ENCODE results near the gene ARL6IP5.

The ARL6IP5 gene, protein sequence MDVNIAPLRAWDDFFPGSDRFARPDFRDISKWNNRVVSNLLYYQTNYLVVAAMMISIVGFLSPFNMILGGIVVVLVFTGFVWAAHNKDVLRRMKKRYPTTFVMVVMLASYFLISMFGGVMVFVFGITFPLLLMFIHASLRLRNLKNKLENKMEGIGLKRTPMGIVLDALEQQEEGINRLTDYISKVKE

DNA sequence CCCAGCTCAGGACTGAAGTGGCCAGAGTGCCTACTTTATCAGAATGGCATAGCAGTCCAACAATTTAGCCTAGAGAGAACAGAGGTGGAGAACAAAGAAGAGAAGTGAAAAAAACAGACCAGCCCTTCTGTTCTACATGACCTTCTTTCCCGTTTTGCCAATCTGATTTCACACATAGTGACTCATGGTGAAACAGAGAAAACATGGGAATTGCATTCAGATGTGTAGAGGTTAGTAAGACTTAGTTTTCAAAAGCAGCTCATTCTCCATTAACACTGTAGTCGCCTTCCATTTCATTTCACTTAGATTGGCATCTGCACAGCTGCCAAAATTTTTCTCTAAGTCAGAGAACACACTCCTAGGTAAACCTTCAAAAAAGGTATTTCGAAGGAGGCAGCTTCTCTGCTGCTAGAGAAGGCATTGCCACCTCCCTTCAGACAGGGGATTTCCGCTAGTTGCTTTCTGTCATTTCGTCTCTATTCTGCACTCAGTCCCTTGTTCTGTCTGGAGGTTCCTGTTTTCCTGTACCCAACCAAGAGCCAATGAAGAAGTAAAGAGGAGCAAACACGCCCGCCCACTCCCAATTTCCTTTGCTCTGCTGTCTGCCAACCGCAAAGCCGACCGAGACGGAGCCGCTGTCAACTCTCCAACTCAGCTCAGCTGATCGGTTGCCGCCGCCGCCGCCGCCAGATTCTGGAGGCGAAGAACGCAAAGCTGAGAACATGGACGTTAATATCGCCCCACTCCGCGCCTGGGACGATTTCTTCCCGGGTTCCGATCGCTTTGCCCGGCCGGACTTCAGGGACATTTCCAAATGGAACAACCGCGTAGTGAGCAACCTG lies at the start of gene ARL6IP5:
TSS of gene ARL6IP5 (plus strand) at position 612 of the 842 bp plus-strand sequence. CDS start at position 723, 111 bp downstream.
- DNase-seq (ENCODE audit: low spot score) = peak; percentile 94

DNA sequence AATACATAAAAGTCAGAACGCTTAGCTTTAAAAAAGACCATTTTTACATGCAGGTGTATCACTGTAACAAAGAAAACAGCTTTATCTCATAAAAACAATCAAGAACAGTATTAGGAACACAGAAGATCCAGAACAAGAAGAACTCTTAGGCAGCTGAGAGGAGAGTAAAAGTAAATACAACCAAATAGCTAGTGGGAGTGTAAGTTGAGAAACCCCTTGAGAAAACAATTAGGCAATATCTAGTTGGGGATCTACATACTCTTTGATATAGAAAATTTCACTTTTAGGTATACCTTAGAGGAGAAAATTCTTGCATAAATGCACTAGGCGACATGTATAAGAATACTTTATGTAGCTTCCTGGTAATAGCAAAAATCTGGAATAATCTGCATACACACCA lies 40.1 kb upstream of the ARL6IP5 start:
- DNase-seq (ENCODE audit: low spot score) = no peak

DNA sequence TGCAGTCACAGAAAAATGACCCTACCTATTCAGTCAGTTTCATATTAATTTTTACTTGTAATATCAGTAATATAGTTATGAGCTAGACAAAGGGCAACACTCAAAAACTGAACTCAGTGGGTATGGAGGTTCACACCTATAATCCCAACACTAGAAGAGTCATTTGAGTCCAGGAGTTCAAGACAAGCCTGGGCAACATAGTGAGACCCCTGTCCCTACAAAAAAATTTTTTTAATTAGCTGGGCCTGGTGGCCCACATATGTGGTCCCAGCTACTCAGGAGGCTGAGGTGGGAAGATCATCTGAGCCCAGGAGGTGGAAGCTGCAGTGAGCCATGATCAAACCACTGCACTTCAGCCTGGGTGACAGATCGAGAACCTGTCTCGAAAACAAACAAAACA lies 35.7 kb upstream of the ARL6IP5 start:
- DNase-seq (ENCODE audit: low spot score) = no peak

DNA sequence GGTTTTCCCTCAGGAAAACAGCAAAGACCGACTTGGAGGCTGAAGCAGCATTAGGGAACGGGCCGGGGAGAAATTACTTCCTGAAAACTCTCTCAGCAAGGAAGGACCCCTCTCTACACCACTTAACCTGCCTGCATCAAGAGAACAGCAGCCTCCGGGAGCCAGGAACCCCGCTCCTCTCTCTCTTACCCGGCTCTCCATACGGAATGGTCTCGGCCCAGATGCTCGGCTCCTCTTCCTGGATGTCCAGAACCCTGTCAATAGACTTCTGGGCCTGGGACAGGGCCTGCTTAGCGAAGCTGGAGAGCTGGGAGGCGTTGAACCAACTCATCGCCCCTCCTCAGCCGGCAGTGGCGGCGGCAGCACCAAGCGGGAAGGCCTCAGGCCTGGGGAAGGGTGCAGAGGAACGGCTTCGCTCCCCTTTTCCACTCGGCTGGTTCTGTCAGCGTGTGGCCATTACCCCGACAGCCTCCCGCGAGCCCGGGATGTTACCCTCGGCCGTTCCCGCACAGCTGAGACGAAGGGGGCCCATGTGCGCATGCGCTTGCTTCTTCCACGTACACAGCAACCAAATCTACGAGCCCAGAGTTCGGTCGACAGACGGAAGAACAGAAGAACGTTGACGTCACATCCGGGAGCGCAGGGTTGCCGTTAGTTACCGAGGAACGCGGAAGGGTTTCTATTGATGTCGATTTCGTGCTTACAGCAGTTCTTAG lies 32.8 kb upstream of the ARL6IP5 start, which contains the start of gene TMF1:
TSS of gene TMF1 (minus strand) at position 578 of the 716 bp plus-strand sequence. CDS start at position 331, 247 bp downstream.
- DNase-seq (ENCODE audit: low spot score) = peak; percentile 98

DNA sequence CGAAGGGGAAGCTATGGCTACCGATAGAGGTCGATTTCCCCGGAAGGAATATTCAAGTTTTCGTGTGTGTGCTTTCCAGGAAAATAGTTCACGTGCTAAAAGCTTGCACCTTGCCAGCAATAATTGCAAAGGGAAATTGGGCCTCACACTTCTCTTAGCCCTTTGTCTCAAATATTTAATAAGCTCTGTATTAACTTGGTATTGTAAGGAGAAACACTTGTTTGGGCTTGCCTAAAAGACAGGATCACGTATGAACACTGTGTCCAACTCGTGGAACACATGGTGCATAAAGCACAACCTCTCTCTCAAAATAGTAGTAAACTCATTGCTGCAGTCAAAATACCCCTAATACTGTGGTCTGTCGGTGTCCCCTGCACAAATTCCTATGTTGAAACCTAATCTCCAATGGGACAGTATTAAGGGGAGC lies 32.3 kb upstream of the ARL6IP5 start:
- DNase-seq (ENCODE audit: low spot score) = no peak

DNA sequence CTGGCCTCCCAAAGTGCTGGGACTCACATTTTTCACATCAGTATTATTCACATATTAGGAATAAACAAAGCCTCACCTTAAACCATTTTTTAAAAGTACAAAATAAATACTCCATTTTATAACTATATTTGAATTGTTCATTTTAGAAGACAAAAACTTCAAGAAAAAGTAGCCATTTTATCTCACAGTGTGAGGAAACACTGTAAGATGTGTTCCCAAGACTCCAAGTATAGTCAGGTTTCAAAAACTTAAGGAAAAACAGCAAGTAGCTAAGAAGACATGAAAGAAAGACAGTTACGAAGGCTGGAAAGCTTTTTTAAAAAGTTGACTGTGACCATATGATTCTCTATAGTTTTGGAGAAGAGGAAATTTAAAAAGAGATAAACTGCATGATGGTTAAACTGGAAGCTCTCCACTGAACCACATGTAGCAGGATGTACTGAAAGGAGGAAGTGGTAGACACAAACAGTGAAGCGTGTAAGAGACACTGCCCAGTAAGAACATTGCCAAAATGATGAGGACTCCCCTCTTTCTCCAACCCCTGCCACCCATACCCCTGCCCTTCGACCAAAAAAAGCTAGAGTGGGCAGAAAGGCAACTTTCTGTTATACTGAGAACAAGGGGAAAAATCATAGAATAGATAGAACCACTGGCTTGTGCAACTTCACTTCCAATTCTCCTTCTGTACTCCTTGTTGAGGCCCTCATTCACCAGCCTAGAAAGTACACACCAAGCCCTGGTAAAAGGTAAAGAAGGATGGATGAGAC lies 26.4 kb upstream of the ARL6IP5 start:
- no peak for DNase-seq (ENCODE audit: low spot score)

DNA sequence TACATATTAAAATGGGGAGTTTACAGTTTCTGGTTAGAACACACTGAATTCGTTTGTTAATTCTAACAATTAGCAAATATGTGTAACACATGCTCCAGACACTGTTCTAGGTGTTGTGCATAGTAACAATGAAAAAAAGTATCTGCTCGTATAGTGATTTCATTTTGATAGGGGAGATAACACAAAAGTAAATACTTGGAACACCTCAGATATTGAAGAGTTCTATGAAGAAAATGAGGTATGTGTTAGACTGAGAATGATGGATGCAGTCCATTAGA lies 25.9 kb upstream of the ARL6IP5 start:
- no peak for DNase-seq (ENCODE audit: low spot score)

DNA sequence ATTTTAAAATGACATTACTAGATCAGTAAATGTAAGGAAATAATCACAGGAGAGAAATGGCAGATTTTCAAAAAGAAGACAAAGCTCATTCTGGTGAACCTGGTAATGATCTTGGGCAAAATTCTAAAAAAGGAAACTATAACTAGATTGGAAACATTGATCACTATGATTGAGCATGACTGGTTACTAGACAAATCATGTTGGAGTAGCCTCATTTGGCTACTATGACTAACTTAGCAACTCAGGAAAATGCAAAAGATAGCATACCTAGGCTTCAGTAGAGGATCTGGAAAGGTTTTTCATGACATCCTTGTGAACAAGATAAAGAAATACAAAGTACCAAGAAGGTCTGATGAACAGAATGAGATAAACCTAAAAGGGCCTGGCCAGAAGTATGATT lies 25.0 kb upstream of the ARL6IP5 start:
- DNase-seq (ENCODE audit: low spot score) = no peak

DNA sequence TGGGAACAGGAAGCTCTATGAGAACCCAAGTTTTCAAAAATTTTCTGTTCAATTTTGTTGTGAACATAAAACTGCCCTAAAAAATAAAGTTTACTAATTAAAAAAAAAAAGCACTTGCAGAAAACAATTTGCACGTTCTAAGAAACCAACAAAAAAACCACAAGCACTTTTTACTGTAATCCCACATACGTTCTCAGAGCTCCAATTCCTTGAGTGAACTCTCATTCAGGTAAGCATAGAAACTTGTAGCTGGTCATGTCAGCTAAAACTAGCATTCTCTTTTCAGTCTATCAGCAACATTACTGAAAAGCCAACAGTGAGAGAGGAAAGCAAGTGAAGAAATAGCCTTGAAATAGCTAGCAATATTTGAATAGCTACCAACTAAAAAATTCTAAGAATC lies 21.1 kb upstream of the ARL6IP5 start:
- no peak for DNase-seq (ENCODE audit: low spot score)

DNA sequence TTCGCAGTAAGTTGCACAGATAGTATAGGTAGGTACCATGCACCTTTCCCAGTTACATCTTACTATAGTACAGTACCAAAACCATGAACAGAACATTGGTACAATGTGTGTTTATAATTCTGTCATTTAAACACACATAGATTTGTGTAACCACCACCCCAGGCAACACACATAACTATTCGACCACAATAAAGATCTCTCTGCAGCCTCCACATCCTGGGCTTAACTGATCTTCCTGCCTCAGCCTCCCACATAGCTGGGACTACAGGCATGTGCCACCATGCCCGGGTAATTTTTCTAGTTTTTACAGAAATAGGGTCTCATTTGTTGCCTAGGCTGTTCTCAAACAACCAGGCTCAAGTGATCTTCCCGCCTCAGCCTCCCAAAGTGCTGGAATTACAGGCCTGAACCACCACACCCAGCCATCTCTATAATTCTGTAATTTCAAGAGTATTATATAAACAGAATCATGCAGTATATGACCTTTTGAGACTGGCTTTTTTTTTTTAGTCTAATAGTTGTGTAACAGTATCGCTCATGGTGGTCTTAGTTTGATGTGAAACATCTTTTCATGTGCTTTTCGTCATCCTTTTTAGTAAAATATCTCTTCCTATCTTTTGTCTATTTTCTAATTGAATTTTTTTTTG lies 19.3 kb upstream of the ARL6IP5 start:
- DNase-seq (ENCODE audit: low spot score) = no peak

DNA sequence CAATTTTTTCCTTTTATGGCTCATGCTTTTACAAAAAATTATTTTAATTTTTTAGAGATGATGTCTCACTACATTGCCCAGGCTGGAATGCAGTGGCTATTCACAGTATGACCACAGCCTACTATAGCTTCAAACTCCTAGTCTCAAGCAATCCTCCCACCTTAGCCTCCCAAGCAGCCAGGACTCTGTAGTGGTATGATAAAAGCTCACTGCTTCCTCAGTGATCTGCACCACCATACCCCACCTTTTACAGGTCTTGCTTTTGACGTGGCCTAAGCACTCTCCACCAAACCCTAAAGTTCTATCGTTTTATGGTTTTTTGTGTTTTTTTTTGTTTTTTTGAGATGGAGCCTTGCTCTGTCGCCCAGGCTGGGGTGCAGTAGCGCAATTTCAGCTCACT lies 18.6 kb upstream of the ARL6IP5 start:
- no peak for DNase-seq (ENCODE audit: low spot score)

DNA sequence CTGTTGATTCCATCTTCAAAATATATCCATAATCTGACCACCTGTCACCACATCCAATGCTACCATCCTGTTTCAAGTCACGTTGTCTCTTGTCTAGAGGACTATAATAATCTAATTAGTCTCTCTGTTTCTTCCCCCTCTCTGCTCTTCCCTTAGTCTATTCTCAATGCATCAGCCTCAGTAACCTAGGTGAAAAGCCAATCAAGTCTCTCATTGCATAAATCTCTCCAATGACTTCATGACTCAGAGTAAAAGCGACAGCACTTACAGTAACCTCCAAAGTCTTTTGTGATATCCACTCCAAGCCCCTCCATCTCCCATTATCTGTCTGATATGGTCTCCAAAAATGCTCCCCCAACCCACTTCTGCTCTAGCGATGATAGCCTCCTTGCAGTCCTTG lies 11.8 kb upstream of the ARL6IP5 start:
- DNase-seq (ENCODE audit: low spot score) = no peak

DNA sequence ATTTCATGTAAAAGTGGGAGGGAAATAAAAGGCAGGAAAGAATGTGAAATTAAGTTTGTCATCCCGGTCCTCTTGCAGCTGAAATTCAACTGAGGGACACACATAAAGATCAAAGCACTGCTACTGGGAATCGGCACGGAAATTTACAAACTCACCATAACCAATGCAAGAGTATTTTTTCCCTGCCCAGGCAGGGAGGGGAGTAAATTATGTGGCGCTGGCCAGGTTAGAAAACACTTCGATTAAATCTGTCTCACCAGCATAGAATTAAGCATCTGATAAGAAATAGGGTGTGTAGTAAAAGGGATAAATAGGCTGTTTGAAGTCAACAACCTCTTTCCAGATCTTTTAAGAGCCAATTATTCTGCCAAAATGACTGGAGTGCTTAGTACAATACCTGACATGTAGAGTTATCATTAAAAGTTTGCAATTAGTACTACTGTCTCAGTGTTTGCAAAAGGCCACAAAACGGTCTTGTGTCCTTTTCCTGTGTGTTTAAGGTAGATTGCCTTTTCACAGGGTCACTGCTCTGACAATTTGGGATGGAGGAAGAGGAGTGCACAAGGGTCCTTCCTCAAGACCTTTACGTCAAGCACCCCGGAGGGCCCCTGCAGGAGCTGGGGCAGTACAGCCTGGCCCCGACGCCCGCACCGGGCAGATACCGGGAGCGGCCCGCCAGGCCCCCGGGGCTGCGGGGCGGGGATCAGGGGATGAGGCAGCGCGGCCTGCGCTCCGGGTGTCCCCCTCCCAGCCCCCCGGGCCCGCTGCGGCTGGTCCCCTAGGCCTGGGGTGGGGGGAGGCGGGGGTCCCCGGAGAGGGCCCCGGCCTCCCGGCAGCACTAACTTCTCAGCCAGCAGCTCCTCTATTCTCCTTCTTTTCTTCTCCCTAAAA lies 5.2 kb upstream of the ARL6IP5 start:
- peak; percentile 66 for DNase-seq (ENCODE audit: low spot score)

DNA sequence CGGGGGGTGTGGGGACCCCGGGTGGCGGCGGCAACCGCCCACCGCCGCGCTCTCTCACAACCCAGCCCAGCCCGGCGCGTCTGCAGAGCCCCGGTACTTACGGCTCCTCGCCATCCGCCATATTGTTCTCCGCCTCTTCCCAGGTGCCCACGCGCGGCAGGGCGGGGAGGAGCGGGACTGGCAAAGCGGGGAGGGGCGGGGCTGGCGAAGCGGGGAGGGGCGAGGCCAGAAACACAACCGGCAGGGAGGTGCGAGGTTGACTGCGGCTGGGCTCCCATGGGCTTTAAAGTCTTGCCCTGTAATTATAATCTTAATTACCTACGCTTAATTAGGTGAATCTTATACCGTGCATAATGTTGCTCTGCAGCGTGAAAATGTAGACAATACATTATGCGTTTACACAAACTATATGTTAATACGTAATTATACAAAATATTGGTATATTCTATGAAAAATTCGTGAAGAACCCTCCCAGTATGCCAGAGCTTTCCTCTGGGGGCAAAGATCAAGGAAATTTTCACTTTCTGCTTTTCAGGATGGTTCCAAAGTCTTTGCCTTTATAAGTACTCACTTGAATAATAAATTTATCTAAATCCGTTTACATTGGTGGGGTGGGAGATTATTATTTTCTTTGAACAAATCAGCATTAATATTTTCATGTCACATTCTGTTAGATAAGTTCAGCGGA lies 4.4 kb upstream of the ARL6IP5 start, which contains the start of gene UBA3:
TSS of gene UBA3 (minus strand) at position 133 of the 688 bp plus-strand sequence. CDS start at position 121, 12 bp downstream.
- DNase-seq (ENCODE audit: low spot score) = peak; percentile 92

DNA sequence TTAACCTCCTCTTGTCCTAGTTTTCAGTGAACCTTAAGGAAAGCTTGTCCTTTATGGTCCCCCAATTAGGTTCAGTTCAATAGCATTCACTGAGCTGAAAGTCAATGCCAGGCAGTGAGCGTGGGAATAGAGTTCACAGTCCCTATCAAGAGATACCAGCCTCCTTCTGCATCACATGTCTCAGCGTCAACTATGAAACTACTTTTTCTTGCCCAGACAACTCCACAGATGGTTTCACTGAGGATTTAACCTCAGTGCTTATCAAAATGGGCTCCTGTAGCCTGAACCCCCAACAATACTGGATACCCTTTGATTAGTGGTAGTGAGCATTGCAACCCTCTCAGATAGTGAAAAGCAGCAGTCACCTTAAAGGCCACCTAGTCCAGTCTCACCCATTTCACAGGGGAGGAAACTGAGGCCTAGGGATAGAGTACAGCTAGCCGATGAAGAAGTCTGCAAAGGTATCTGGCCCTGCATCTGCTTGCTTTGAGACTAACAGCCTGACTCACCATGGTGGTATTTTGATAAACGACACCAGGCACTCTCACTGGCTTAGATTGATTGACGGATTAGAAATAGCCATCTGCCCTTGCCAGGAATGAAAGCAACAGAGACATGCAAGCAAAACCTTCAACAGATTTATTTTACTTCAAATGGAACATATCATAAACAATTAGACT lies 3.0 kb upstream of the ARL6IP5 start:
- no peak for DNase-seq (ENCODE audit: low spot score)

DNA sequence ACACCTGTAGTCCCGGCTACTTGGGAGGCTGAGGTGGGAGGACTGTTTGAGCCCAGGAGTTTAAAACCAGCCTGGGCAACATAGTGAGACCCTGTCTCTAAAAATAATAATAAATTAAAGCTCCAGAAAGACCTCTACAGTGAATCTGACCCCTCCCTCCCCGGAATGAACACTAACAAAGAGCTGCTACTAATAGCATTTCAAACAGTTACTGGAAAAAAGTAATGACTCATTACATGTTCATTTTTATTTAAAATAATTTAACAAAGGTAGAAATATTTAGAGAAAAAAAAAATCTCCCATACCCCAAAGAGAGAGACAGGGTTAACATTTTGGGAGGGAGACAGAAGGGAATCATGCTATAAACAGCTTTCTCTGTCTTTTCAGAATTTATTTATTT lies 2.4 kb upstream of the ARL6IP5 start:
- no peak for DNase-seq (ENCODE audit: low spot score)

DNA sequence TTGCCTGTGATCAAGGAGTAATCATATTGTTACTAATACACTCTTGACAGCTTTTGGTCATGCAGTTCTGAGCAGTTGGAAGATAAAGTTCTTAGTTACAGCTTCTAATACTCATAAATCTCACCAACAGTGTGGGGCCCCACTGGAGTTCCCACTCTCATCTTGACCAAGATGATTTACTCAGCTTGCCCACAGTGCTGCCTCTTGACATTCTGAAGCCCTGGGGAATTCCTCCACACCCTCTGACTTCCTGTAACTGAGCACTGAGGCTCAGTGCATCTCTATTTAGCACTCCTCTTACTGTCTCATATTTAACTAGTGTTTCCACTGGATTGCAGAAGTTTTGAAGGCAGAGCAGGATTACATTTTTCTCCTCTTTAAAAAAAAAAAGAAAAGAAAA lies 1.9 kb upstream of the ARL6IP5 start:
- DNase-seq (ENCODE audit: low spot score) = no peak

DNA sequence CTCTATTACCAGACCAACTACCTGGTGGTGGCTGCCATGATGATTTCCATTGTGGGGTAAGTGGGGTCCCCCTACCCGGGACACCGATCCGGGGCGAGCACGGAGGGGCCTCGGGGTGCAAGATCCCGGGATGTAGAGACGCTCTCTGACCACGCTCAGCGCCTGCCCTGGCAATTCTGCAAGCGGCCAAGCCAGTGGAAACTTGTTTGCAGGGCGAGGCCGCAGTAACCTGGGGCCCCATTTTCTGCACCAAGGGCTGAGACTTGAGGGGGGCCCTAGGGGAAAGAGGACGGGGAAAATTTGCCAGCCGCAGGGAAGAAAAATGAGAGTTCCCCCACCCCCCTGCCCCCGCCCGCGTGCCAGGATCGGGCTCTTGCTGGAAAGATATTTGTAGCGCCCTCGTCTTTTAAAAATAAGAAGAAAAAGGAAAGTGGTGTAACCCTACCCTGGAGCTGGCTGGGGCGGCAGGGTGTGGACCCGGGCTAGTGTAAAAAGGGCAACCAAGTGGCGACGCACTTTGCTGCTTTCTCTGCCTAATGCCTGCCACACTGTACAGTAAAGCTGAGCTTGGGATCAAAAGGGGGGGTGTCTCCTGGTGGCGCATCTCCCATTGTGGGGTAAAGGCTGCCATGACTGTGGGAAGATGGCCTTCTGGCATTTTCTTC lies 563 bp downstream of the ARL6IP5 start:
- DNase-seq (ENCODE audit: low spot score) = peak; percentile 68
